GM18907 (cell line): ENCODE results near the gene CLDN18.
A peak's percentile ranks its signal among the peaks of the same experiment; 100 is the strongest.

Source experiments
- ATAC-seq: cut with Tn5 transposase; IDR thresholded peaks from one replicate; pipeline ENCODE4 v1.9.1; 2021; ENCODE audit warnings: mild to moderate bottlenecking, moderate library complexity; ENCODE audit not compliant: unreplicated experiment

CLDN18 gene

DNA sequence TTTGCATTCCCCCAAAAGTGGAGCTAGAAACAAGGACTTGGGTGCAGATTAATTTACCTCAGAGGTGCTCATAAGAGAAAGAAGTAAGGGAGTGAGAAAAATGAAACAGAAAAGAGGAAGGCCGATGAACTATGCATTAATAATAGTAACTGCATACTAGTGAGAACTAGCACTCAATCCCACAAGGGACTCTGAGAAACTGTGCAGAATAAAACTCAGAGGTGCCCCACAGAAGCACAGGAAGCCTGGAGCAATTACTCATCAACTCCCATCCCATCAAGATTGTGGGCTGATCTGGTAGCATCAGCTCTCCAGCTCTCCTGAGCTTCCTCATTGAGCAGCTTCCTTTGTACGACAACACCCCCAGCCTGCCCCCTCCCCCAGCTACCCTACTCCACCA lies 50.8 kb downstream of the CLDN18 start:
- peak; percentile 57 for ATAC-seq

DNA sequence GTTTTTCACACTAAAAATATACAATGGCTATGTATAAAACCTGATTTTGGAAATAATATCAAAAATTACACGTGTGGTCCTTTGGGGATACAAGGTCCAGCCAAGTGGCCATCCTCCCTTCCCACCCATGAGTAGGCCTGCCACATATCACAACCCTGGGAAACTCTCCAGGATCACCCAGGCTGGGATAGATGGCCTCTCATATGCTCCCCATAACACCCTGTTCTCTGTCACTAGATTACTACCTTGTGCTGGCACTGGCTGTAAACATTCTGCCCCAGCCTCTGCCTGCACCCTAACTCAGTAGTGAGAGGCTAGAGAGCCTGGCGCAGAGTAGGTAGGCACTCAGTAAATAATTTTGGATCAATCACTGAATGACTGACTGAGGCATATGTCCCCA lies 52.1 kb downstream of the CLDN18 start:
- no peak for ATAC-seq

DNA sequence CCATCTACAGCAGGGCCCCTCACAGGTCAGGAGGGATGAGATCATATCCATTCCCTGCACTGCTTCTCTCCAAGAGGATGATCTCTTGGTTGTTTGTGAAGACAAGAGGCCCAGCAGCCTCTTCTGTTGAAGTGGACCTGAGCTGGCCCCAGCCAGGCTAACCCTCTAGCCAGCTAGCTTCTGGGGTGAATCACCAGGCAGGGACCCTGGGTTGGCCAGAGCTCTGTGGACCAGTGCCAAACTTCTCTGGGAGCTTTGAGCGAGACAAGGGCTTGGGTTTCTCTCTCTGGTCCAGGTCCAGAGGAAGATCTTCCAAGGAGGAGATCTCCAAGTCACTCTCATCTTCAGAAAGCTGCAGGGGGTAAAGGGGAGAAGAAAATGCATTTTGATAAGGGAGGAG lies 52.7 kb downstream of the CLDN18 start:
- no peak for ATAC-seq

DNA sequence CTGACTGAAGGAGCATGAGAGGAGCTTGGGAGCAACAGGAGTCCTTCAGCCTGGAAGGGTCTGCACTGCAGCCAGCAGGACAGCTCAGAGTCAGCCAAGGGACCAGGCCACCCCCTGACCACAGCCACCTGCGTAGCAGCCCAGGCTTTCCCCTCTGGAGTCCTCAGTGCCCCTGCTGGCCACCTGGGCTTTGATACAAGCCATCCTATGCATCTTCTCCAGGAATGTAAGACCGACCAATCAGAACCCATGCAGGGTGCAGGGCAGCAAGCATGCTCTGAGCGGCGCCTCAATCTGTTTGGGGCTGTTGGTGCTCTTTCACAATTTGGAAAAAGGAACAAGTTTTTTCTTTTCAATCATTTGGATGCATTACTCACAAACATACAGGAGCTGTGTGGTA lies 53.5 kb downstream of the CLDN18 start:
- no peak for ATAC-seq

DNA sequence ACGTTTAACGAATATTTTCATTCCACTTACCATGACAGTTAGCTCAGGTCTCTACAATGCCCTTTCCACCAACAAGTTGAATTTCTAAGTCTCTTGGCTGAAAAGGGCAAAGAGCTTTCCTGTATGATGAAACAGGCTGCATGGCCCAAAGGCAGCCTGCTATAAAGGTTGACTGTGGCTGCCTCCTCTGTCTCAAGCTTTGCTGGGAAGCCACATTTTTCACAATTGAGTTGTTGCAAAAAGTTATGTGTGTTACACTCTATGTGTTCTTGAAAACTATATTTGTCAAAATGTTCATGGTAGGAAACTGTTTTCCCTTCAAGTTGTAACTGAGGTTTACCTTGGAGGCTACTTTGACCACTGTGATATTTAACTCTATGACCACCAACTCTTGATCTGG lies 56.0 kb downstream of the CLDN18 start:
- ATAC-seq: no peak

DNA sequence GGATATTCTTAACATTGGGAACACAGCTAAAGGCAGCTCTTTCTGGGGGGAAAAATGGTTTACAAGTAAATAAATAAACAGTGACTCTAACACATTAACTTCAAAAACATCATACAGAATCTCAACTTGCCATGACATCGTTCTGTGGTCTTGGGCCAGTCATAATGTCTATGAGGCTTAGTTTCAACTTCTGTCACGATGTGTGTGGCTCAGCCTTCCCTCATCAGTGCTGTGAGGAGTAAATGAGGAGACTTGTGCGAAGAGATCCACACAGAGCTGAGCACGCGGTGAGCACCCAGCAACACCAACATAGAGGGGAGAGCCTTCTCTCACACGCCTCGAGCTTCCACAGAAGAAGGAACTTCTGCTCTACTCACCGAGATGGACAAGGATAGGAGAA lies 56.4 kb downstream of the CLDN18 start:
- peak; percentile 94 for ATAC-seq

DNA sequence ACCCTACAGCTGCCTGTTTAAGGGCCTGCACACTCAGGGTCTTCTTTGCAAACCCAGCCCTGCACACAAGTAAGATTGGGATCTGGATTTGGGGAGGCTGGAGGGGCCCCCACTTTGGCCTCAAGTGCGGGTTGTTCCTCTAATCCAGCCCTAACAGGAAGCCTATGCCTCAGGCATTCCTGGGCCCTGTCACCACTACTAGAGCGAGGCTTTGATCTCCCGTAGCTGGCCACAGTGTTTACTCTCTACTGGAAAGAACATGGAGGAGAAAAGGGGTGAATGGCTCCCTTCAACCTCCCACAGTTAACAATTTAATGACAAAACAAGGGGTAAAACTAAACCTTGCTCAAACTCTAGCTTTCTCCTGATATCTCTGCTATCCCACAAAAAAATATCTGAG lies 57.0 kb downstream of the CLDN18 start:
- no peak for ATAC-seq

DNA sequence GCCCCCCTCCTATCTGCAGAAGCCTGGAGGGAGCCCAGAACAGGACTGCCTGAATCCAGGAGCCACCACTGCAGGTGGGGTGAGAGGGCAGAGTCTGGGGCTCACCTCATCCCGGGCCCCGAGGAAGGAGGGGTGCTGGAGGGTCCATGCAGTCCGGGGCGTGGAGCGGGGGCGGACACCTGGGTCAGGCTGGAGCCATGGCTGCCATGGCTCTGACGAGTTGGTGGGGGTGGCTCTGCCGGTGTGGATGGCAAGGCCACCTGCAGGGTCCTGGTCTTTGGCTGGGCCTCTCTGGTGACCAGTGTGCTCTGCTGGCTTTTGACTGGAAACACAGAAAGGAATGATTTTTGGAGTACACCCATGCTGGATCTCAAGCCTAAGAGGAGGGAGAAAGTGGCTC lies 58.1 kb downstream of the CLDN18 start:
- ATAC-seq: no peak

DNA sequence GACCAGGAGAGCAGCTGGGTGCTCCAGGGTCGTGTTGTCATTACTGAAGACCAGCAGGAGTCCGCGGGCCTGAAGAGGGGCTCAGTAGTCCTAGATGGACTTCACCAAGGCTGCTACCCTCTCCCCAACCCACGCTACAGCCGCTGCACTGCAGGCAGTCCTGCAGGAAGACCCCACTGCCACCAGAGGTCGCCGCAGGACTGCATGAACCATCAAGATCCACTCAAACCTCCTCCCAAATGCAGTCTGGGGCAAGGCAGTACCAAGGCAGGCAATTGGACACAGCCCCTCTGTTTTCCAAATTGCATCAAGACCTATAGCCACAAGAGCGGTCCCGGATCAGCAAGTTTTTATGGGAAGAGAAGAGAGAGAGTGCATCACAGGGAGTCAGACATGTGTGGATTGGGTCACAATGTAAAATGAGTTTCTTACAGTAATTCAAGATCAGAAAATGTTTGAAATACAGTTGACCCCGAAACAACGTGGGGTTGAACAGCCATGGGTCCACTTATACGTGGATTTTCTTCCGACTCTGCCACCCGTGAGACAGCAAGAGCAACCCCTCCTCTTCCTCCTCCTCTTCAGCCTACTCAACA lies 58.7 kb downstream of the CLDN18 start:
- peak; percentile 73 for ATAC-seq

DNA sequence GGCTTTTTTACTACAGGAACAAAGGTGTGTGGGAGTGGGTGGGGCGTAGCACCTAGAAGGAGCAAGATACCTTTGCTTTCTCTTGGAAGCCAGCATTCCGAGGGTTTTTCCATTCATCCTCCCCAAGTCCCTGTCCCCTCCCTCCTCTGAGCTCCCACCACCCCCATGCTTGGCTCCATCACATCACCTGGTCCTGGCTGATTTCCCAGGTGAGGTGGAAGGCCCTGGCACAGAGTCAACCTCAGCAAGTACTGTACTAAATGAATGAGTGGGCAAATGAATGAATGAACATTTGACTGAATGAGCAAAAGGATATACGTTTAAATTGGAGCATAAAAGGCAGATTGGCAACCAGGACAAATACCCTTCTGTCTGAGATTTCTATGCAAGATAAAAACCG lies 60.0 kb downstream of the CLDN18 start:
- ATAC-seq: no peak

DNA sequence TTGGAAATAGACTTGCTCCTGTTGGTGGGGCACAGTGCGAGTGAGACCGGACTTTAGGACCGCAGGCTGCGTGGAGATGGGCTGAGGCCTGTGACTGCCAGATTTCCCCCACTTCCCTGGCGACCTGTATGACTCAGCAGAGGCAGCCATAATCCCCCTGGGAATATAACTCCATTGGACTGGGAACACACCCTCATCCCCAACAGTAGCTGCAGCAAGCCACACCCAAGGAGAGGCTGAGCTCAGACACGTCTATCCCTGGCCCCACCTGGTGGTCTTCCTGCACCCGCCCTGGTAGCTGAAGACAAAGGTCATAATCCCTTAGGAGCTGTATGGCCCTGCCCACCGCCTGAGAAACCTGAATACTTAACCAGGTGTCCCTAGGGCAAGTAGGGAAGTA lies 62.8 kb downstream of the CLDN18 start:
- ATAC-seq: no peak

DNA sequence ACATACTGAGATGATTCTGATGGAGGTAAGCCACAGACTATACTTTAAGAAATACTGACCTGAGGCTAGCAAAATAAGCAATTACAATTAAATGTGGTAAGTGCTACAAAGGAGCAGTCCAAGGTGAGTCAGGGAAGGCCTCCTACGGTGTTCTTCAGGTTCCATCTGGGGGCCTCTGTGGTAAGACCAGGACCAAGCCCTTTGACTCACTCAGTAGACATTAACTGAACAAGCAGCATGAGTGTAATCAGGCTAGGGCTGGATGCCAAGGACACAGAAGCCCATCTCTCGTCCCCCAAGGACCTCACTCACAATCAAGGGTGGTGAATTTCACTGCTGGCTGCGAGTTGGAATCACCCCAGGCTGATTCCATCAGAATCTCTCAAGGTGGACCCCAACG lies 68.1 kb downstream of the CLDN18 start:
- no peak for ATAC-seq

DNA sequence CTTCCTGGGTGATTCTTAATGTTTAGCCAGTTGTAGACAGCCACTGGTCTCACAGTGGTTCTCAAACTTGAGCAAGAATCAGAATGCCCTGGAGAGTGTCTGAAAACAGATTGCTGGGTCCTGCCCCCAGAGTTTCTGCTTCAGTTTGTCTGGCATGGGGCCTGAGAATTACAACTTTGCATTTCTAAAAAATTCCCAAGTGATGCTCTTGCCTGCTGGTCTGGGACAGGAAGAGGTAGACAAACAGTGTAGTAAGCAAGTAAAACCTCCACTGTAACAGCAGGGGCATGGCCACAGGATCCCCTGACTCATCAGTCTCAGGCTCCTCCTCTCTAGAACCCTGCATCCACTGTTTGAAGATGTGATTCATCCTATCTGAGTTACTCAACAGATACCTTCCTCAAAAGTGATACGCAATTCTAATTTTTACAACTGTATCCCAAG lies 69.0 kb downstream of the CLDN18 start:
- ATAC-seq: no peak

DNA sequence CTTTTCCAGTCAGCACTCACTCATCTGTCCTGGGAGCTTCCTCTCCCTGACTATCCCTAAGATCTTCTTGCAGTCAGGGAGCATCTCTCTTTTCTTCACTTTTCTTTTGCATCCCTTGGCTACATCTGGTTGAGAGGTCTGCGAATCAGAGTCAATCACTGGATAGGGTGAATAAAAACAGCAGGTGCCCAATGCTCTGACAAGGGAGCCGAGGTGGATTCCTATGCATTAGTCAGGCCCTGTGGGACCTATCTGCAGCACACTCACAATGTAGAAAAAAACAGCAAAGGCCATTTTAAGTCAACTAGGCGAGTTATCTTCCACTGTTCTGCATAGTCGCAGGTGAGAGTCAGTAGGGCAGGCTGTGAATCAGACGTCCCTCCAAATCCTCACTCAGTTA lies 69.9 kb downstream of the CLDN18 start:
- ATAC-seq: no peak

DNA sequence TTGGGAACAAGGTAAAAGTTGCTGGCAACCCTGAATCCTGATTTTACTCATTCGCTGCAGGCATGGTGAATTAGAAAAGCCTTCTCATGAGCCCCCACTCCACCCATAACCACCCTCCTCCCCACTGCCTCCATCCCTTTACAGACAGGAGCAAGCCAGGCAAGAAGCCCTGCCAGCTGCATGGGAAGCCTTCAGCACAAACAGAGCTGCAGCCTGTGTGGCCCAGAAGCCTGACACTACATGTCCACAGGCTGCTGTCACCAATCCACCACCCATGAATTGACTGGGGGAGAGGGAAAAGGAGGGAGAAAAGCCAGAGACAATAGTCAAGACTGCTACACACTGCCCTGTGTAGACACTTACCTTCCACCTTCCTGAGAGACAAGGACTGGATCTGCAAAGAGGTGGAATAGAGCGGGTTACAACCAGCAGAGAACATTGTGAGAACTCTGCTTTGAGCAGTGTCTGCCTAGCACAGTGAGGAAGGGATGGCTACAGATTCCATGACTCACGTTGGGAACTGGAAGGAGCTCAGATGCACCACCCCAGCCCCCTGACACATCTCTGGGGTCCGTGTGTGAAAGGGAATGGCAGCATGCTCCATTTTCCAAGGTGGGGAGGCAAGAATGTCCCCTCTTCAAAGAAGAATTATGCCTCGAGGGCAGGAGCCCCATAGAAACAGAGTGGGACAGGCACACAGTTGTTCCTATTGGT lies 71.6 kb downstream of the CLDN18 start:
- no peak for ATAC-seq

DNA sequence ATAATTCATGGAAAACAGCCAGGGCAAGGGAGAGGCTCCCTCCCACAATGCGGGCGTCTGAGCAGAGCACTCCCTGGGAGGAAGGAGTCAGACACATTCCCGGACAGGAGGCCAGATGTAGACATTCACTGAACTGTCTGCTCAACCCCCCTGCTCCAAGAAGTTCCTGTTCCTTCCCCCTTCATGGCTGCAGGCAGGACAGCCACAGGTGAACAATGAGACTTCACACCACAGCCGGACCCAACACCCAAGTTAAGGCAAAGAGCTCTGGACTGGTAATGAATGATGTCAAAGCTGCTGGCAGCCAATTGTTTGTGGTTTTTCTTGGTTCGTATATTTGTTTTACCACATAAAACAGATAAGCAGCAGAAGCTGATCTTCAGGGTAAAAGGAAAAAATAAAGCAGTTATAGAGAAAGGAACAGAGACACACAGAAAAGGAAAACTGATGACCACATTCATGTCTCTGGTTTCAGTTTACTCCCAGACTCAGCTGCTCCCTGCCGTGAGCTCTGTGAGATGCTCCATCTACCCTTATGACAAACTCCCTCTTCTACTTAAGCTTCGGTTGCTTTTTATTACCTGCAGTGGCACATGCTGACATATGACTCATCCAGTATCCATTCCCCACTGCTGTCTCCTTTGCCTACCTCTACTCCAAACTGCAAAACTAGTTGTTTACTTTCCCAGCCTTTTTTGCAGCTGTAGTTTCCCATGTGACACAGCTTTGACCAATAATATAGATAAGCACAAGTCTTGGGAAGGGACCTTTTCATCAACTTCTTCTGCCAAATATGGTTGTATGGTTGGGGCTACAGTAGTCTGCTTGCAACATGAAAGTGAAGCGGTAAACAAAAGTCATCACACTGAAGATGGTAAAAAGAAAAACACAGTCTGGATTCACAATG lies 72.4 kb downstream of the CLDN18 start:
- ATAC-seq: peak; percentile 71

DNA sequence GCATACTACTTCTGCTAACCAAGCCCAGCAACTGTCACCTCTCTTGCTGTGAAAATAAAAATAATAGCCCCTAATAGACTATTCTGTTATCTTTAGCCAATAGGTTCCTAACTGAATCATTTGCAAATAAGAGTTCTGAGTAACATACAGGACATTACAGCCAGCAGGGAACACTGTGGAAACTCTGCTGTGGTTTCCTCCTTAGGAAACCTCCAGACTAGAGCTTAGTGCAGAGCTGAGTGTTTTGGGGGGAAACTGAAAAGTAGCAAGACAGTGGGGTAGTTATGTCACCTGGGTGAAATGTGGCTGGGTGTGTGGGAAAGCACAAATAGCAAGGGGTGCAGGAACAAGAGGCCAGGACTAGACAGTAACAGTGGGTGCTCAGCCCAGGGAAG lies 73.0 kb downstream of the CLDN18 start:
- peak; percentile 46 for ATAC-seq
